Measurements from ENCODE around the gene FAM193A.

Gene FAM193A

GRCh38 chr4:2551118-2551517 is 14.7 kb downstream of the FAM193A start:
- Histone ChIP-seq H3K9me3 (ENCODE audit: low read length) (no peaks in the 10 kb centered on the region), H3K79me2 (ENCODE audit: insufficient read depth, low read length) (peaks cover 57% of the 10 kb centered on the region), H3K9me2 (ENCODE audit: low read depth, low read length) (no peaks in the 10 kb centered on the region), H2AFZ (ENCODE audit: low read length) (no peak overlapping the region), H3K27me3 (ENCODE audit: insufficient read depth, low read length) (no peaks in the 10 kb centered on the region), H3K9ac (ENCODE audit: low read length) (no peak overlapping the region), H3K36me3 (ENCODE audit: insufficient read depth, low read length) (no peaks in the 10 kb centered on the region), H3K4me2 (ENCODE audit: low read length) (no peak overlapping the region), H3K27ac (ENCODE audit: low read depth, low read length, poor library complexity, severe bottlenecking) (no peak overlapping the region), H3F3A (ENCODE audit: insufficient read depth, low read length) (no peaks in the 10 kb centered on the region), H4K20me1 (ENCODE audit: insufficient read depth, low read length) (no peaks in the 10 kb centered on the region), H3K4me1 (ENCODE audit: insufficient read depth, low read length, severe bottlenecking) (peaks cover 7% of the 10 kb centered on the region), H3K4me3 (ENCODE audit: low read depth, low read length, poor library complexity, severe bottlenecking) (no peak overlapping the region)
- TF ChIP-seq CTCF (IDR thresholded peaks at IDR 0.05; ENCODE audit: low read length) (no peak), EZH2 (IDR thresholded peaks at IDR 0.05; ENCODE audit: borderline replicate concordance, low read length) (no peak)

- peaks cover 57% of the 10 kb centered on the region for H3K79me2 ChIP-seq (ENCODE audit: insufficient read depth, low read length)
These were observed 16.4 kb downstream of the FAM193A start for GRCh38 chr4:2552806-2553205.

GRCh38 chr4:2558301-2558700 is 21.9 kb downstream of the FAM193A start:
- H3F3A ChIP-seq (ENCODE audit: insufficient read depth, low read length): no peaks in the 10 kb centered on the region
- H3K79me2 ChIP-seq (ENCODE audit: insufficient read depth, low read length): peaks cover 32% of the 10 kb centered on the region
- H3K4me1 ChIP-seq (ENCODE audit: insufficient read depth, low read length, severe bottlenecking): peaks cover 5% of the 10 kb centered on the region
- H3K9ac ChIP-seq (ENCODE audit: low read length): no peak overlapping the region
- H3K36me3 ChIP-seq (ENCODE audit: insufficient read depth, low read length): no peaks in the 10 kb centered on the region
- H3K9me2 ChIP-seq (ENCODE audit: low read depth, low read length): no peaks in the 10 kb centered on the region
- H3K27ac ChIP-seq (ENCODE audit: low read depth, low read length, poor library complexity, severe bottlenecking): no peak overlapping the region
- H3K27me3 ChIP-seq (ENCODE audit: insufficient read depth, low read length): no peaks in the 10 kb centered on the region
- H3K4me3 ChIP-seq (ENCODE audit: low read depth, low read length, poor library complexity, severe bottlenecking): no peak overlapping the region
- no peaks in the 10 kb centered on the region for H3K9me3 ChIP-seq (ENCODE audit: low read length)
- no peak overlapping the region for H2AFZ ChIP-seq (ENCODE audit: low read length)
- H4K20me1 ChIP-seq (ENCODE audit: insufficient read depth, low read length): no peaks in the 10 kb centered on the region
- no peak for TF ChIP-seq CTCF (IDR thresholded peaks at IDR 0.05; ENCODE audit: low read length)
- no peak for TF ChIP-seq EZH2 (IDR thresholded peaks at IDR 0.05; ENCODE audit: borderline replicate concordance, low read length)
- no peak overlapping the region for H3K4me2 ChIP-seq (ENCODE audit: low read length)

More at GRCh38 chr4:2552806-2553205, 16.4 kb downstream of the FAM193A start:
- Histone ChIP-seq H3K9me2 (ENCODE audit: low read depth, low read length) (no peaks in the 10 kb centered on the region), H3K4me1 (ENCODE audit: insufficient read depth, low read length, severe bottlenecking) (peaks cover 7% of the 10 kb centered on the region), H3F3A (ENCODE audit: insufficient read depth, low read length) (no peaks in the 10 kb centered on the region), H2AFZ (ENCODE audit: low read length) (no peak overlapping the region), H3K27ac (ENCODE audit: low read depth, low read length, poor library complexity, severe bottlenecking) (no peak overlapping the region), H3K9ac (ENCODE audit: low read length) (no peak overlapping the region), H3K4me2 (ENCODE audit: low read length) (no peak overlapping the region), H3K36me3 (ENCODE audit: insufficient read depth, low read length) (no peaks in the 10 kb centered on the region), H3K9me3 (ENCODE audit: low read length) (no peaks in the 10 kb centered on the region), H4K20me1 (ENCODE audit: insufficient read depth, low read length) (no peaks in the 10 kb centered on the region), H3K27me3 (ENCODE audit: insufficient read depth, low read length) (no peaks in the 10 kb centered on the region), H3K4me3 (ENCODE audit: low read depth, low read length, poor library complexity, severe bottlenecking) (no peak overlapping the region)
- TF ChIP-seq CTCF (IDR thresholded peaks at IDR 0.05; ENCODE audit: low read length) (no peak), EZH2 (IDR thresholded peaks at IDR 0.05; ENCODE audit: borderline replicate concordance, low read length) (no peak)

Data from OCI-LY1 (cell line).